Suprapubic skin (tissue), 3 donors: ENCODE results near the gene LZTR1.
"Not testable (repeated sequence)": the region's sequence is repeated elsewhere in the genome, so short reads cannot be mapped to it uniquely, and the experiment has no call there.

Source experiments
- POLR2AphosphoS5 ChIP-seq, 3 donors: sonication (generic); formaldehyde crosslinking; IDR thresholded peaks; one replicate each; pipeline ENCODE4 v1.6.1; 2017; ENCODE audit warnings: antibody characterized with exemption in 3 of 3
- TF ChIP-seq, protein P1 (sequence below), 2 donors: fragments of 200-600 bp in 1 of 2; fragments of 450-650 bp in 1 of 2; sonication (generic) in 1 of 2; IDR thresholded peaks; one replicate each; pipeline ENCODE4 v1.5.1; 2016 to 2019; ENCODE audit warnings: antibody characterized with exemption in 2 of 2, mild to moderate bottlenecking in 1 of 2, moderate library complexity in 1 of 2

GRCh38 chr22:21048448-21048847 is 66.4 kb downstream of the LZTR1 start:
- TF ChIP-seq POLR2AphosphoS5 (IDR thresholded peaks at IDR 0.05): not testable (repeated sequence)
- TF ChIP-seq, protein P1, sequence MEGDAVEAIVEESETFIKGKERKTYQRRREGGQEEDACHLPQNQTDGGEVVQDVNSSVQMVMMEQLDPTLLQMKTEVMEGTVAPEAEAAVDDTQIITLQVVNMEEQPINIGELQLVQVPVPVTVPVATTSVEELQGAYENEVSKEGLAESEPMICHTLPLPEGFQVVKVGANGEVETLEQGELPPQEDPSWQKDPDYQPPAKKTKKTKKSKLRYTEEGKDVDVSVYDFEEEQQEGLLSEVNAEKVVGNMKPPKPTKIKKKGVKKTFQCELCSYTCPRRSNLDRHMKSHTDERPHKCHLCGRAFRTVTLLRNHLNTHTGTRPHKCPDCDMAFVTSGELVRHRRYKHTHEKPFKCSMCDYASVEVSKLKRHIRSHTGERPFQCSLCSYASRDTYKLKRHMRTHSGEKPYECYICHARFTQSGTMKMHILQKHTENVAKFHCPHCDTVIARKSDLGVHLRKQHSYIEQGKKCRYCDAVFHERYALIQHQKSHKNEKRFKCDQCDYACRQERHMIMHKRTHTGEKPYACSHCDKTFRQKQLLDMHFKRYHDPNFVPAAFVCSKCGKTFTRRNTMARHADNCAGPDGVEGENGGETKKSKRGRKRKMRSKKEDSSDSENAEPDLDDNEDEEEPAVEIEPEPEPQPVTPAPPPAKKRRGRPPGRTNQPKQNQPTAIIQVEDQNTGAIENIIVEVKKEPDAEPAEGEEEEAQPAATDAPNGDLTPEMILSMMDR (IDR thresholded peaks at IDR 0.05): not testable (repeated sequence)
